Testis (tissue), 3 donors: Measurements from ENCODE around the gene SH3TC1. TPM values are rescaled to one million over a fixed set of nuclear protein-coding genes. Genes with fewer than 3 reads are reported as not detected.

Source experiments
- DNase-seq: peaks from one replicate; pipeline ENCODE4 v3.0.0-alpha.2; 2019
- H3K27ac ChIP-seq, 2 donors: fragments of 200-600 bp; sonication (generic); one replicate each; pipeline ENCODE4 v1.5.1; 2019
- H3K27me3 ChIP-seq: fragments of 200-600 bp; sonication (generic); one replicate; pipeline ENCODE4 v1.5.1; 2019
- H3K36me3 ChIP-seq: fragments of 200-600 bp; sonication (generic); one replicate; pipeline ENCODE4 v1.5.1; 2017; ENCODE audit warnings: low read depth; ENCODE audit errors: missing control alignments
- H3K4me1 ChIP-seq: fragments of 200-600 bp; sonication (generic); one replicate; pipeline ENCODE4 v1.5.1; 2019
- H3K4me3 ChIP-seq, 2 donors: fragments of 200-600 bp; sonication (generic); one replicate each; pipeline ENCODE4 v1.5.1; 2017 to 2019
- H3K9me3 ChIP-seq: fragments of 200-600 bp; sonication (generic); one replicate; pipeline ENCODE4 v1.5.1; 2017
- POLR2A ChIP-seq: fragments of 450-650 bp; IDR thresholded peaks from one replicate; pipeline ENCODE4 v1.6.1; 2017; ENCODE audit warnings: antibody characterized with exemption, mild to moderate bottlenecking, moderate library complexity
- WGBS, 2 donors: methylation state at CpG; one replicate each; pipeline ENCODE4 v1.1.5; 2018; 5-methylcytosine and 5-hydroxymethylcytosine counted together
- intact Hi-C: fragments of 100-400 bp; cut with DNase I; formaldehyde crosslinking; loops from one replicate; pipeline ENCODE4 v1.15.1; 2023; ENCODE audit warnings: low total_unique reads
- polyA plus RNA-seq: library from polyadenylated mRNA; stranded (reverse); fragments of 350-450 nt; fragmentation: Illumina TruSeq; extraction: RNeasy Lipid Tissue Mini Kit (QIAGEN cat#74804); gene quantifications from one replicate; pipeline ENCODE4 v1.2.3, GENCODE V29; 2014; ENCODE audit warnings: low read depth, low replicate concordance; ENCODE audit not compliant: insufficient read depth
- total RNA-seq, 2 donors: library from RNA; depleted of rRNA; stranded (reverse); fragments of >200 nt; gene quantifications; one replicate each; pipeline ENCODE4 v1.2.3, GENCODE V29; 2016
- TF ChIP-seq, protein P1 (sequence below), 3 experiments: fragments of 450-650 bp in 2 of 3; fragments of 200-600 bp in 1 of 3; sonication (generic) in 1 of 3; IDR thresholded peaks; one replicate each; pipeline ENCODE4 v1.5.1; 2016 to 2019; ENCODE audit warnings: antibody characterized with exemption in 3 of 3, mild to moderate bottlenecking in 2 of 3, moderate library complexity in 1 of 3

The SH3TC1 gene
- total and polyA plus RNA-seq, 3 donors from 2014 or later: 3.2 to 12.6 (median 4.0) TPM

DNA sequence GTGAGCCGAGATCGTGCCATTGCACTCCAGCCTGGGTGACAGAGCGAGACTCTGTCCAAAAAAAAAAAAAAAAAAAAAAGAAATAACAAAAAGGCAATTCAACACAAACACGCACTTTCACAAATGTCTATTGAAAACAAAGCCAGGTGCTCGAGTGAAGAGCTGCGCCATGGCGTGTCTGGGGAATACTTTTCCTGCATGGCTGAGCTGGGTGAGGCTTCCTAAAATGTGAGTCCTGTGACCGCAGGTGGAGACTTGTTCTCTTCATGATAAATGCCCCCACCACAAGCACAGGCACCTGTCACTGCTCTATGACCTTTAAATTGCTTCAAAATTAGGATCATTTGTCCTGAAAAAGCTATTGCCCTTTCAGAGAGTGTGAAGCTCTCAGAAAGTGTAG lies 36.5 kb upstream of the SH3TC1 start:
- Histone ChIP-seq H3K4me1 (peaks cover 16% of the 10 kb centered on the region), H3K27me3 (no peaks in the 10 kb centered on the region), H3K9me3 (no peaks in the 10 kb centered on the region), H3K36me3 (no peaks in the 10 kb centered on the region), H3K4me3 (no peak overlapping the region), H3K27ac (no peak overlapping the region)
- intact Hi-C loops: no loop called here
- DNase-seq: no peak
- TF ChIP-seq, protein P1, sequence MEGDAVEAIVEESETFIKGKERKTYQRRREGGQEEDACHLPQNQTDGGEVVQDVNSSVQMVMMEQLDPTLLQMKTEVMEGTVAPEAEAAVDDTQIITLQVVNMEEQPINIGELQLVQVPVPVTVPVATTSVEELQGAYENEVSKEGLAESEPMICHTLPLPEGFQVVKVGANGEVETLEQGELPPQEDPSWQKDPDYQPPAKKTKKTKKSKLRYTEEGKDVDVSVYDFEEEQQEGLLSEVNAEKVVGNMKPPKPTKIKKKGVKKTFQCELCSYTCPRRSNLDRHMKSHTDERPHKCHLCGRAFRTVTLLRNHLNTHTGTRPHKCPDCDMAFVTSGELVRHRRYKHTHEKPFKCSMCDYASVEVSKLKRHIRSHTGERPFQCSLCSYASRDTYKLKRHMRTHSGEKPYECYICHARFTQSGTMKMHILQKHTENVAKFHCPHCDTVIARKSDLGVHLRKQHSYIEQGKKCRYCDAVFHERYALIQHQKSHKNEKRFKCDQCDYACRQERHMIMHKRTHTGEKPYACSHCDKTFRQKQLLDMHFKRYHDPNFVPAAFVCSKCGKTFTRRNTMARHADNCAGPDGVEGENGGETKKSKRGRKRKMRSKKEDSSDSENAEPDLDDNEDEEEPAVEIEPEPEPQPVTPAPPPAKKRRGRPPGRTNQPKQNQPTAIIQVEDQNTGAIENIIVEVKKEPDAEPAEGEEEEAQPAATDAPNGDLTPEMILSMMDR (IDR thresholded peaks at IDR 0.05): no peak
- no peak for TF ChIP-seq POLR2A
- WGBS, 2 donors: 86 to 89% methylated on average over 8 of the region's 8 CpGs

DNA sequence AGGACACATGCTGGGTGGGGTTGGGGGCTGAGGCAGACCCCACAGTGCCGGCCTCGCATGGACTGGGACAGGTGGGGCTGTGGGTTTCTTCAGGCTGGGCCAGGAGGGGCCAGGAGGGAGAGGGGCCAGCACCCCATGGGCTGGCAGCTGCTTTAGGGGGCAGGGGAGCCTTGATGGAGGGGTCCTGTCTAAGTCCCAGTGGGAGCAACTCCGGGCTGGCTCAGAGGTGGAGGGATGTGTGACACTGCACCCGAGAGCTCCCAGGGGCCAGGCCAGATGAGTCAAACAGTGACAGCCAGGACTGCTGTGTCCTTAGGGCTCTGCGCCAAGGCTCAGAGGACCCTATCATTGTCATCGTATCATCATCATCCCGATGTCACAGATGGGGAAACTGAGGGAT lies 36.1 kb upstream of the SH3TC1 start:
- H3K9me3 ChIP-seq: no peaks in the 10 kb centered on the region
- intact Hi-C loops: no loop called here
- 89 to 95% methylated on average over 7 of the region's 7 CpGs for WGBS, 2 donors
- no peak for DNase-seq
- no peaks in the 10 kb centered on the region for H3K27me3 ChIP-seq
- no peak for TF ChIP-seq POLR2A
- TF ChIP-seq, protein P1 (IDR thresholded peaks at IDR 0.05): no peak
- no peak overlapping the region for H3K4me3 ChIP-seq
- H3K27ac ChIP-seq: no peak overlapping the region
- H3K36me3 ChIP-seq: no peaks in the 10 kb centered on the region
- peaks cover 16% of the 10 kb centered on the region for H3K4me1 ChIP-seq

DNA sequence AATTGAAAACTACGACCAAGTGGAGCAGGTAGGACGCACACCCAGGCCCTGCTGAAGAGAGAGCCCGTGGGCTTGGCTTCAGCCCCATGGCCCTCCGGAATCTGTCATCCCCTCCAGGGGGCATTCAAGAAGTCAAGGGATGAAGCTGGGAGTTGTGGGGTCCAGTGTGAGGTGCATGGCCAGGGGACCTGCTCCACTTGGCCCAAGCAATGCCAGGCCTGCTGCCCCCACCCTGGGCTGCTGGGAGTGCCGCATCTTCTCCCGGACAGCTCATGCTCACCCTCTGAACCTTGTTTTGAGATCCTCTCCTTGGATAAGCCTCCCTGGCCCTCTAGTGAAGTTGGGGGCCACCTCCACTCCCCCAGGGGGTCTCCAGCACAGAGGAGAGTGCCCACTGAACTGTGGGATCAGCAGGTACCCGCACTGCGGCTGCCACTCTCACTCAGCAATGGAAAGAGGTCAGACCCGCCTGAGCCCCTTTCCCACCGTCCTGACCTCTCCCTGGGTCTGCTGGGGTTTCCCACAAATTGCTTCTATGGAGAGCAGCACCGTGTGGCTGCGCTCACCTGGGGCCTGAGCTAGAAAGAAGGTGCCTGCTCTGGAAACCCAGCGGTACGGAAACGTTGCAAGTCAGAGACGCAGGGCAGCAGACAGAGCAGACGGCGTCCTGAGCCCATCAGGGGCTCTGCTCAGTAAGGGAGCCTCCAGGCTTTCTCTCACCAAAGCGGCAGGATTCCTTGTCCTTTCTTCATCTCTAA lies 35.5 kb upstream of the SH3TC1 start:
- intact Hi-C loops: no loop called here
- no peak for TF ChIP-seq POLR2A
- TF ChIP-seq, protein P1 (IDR thresholded peaks at IDR 0.05): no peak
- H3K4me3 ChIP-seq: no peak overlapping the region
- peaks cover 16% of the 10 kb centered on the region for H3K4me1 ChIP-seq
- no peak overlapping the region for H3K27ac ChIP-seq
- no peaks in the 10 kb centered on the region for H3K36me3 ChIP-seq
- no peaks in the 10 kb centered on the region for H3K9me3 ChIP-seq
- no peaks in the 10 kb centered on the region for H3K27me3 ChIP-seq
- no peak for DNase-seq
- WGBS, 2 donors: 83 to 87% methylated on average over 16 to 19 of the region's 19 CpGs

DNA sequence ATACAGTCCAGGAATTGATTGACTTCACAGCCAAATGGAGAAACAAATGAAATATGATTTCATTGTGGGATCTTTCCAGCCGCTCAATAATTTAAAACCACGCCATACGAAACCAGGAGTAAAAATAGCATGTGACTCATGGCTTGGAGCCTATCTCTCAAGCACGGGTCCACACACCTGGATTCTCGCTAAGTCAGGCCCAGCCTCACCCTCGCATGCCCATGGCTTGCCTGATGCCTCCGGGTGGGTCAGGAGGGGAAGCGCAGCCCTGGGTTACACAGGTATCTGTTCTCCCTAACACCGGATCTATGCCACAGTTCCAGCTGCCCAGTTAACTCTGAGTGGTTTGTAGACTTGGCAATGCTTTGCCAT lies 34.9 kb upstream of the SH3TC1 start:
- Histone ChIP-seq H3K4me1 (peaks cover 15% of the 10 kb centered on the region), H3K4me3 (no peak overlapping the region), H3K36me3 (no peaks in the 10 kb centered on the region), H3K27me3 (no peaks in the 10 kb centered on the region), H3K27ac (no peak overlapping the region), H3K9me3 (no peaks in the 10 kb centered on the region)
- WGBS, 2 donors: 85 to 90% methylated on average over 5 to 9 of the region's 9 CpGs
- intact Hi-C loops: no loop called here
- DNase-seq: no peak
- no peak for TF ChIP-seq POLR2A

DNA sequence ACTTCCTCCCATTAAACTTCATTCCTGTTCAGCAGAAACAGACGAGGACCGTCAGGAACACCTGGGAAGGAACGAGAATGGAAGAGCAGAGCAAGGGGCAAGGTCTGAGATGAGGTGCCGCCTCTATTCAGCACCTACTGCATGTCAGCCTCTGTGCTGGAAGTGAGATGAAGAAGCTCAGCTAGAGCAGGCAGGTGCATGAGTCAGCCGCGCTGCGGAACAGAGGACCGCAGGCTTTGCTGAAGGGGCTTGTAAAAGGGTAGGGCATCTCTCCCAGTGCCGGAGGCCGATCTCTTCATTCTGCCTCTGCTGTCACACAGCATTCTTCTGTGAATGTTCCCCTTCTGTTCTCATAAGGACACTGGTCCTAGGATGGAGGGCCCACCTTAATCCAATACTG lies 34.4 kb upstream of the SH3TC1 start:
- 92 to 98% methylated on average over 10 of the region's 10 CpGs for WGBS, 2 donors
- Histone ChIP-seq H3K9me3 (no peaks in the 10 kb centered on the region), H3K4me1 (peaks cover 10% of the 10 kb centered on the region), H3K27me3 (no peaks in the 10 kb centered on the region), H3K27ac (no peak overlapping the region), H3K36me3 (no peaks in the 10 kb centered on the region), H3K4me3 (no peak overlapping the region)
- intact Hi-C loops: no loop called here
- no peak for TF ChIP-seq POLR2A
- DNase-seq: no peak

DNA sequence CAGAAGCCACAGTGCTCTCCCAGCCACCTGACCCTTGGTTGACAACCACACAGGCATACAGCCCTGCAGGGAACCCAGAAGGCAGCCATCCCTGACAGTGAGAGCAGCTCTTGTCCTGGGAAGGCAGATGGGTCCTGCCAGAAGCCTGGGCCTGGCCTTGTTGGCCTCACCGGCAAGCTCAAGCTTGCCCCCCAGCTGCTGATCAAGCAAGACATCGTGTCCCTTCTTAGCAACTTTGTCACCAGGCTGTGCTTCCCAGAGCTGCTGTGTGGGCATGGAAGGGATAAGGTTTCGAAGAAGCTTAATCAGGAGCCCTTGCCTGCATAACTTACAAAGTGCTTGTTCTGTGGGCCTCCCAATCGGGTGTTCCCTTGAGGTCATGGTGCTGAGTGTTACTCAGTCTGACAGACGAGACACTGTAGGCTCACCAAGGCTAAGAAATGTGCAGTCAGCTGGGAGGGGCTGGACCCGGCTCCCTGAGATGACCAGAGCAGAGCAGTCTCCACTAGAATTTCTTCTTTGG lies 33.7 kb upstream of the SH3TC1 start:
- no peak for DNase-seq

More for the DNA sequence above, 33.7 kb upstream of the SH3TC1 start:
- WGBS, 2 donors: 46 to 51% methylated on average over 5 to 6 of the region's 6 CpGs
- intact Hi-C loops: no loop called here
- Histone ChIP-seq H3K4me1 (peaks cover 7% of the 10 kb centered on the region), H3K27ac (no peak overlapping the region), H3K4me3 (no peak overlapping the region), H3K36me3 (no peaks in the 10 kb centered on the region), H3K27me3 (no peaks in the 10 kb centered on the region), H3K9me3 (no peaks in the 10 kb centered on the region)
- TF ChIP-seq, protein P1 (IDR thresholded peaks at IDR 0.05): no peak
- no peak for TF ChIP-seq POLR2A
